Panc1 (cell line): Measurements from ENCODE around the gene TSC22D3. TPM values are rescaled to one million over a fixed set of nuclear protein-coding genes. Genes with fewer than 3 reads are reported as not detected.

ENCODE experiments used
- ATAC-seq: fragments of 200-7000 bp; cut with Tn5 transposase; 2 replicates; pipeline ENCODE4 v1.9.1; 2020; ENCODE audit warnings: mild to moderate bottlenecking, moderate library complexity
- BruUV-seq: library from RNA; stranded (reverse); fragments of 400-500 nt; replicated peaks from 2 replicates; lab custom pipeline; 2021; lab: Mats Ljungman, UMichigan
- CTCF ChIA-PET: fragments of 300-600 bp; sonication (Branson Sonifier 250); formaldehyde crosslinking; loops from one replicate; lab custom pipeline; 2022; ENCODE audit warnings: antibody characterized with exemption; lab: Charles Lee
- POLR2A ChIA-PET: fragments of 300-600 bp; sonication (Branson Sonifier 250); formaldehyde crosslinking; loops from one replicate; lab custom pipeline; 2022; ENCODE audit warnings: antibody characterized with exemption; lab: Charles Lee
- DNase-seq: peaks from one replicate; pipeline ENCODE4 v3.0.0-alpha.2; 2010; ENCODE audit warnings: low read depth, low spot score
- H3K27ac ChIP-seq: 2 replicates; pipeline ENCODE4 v1.5.1; 2011; ENCODE audit warnings: mild to moderate bottlenecking, low read length, inconsistent platforms
- H3K27me3 ChIP-seq: fragments of 200-500 bp; sonication (Bioruptor generic); 2 replicates; pipeline ENCODE4 v1.6.0; 2014; ENCODE audit warnings: low read length, inconsistent platforms; ENCODE audit not compliant: control insufficient read depth, insufficient read depth
- H3K36me3 ChIP-seq: fragments of 200-500 bp; sonication (Bioruptor generic); 2 replicates; pipeline ENCODE4 v1.5.1; 2014; ENCODE audit warnings: inconsistent platforms, mild to moderate bottlenecking, low read length, moderate library complexity; ENCODE audit not compliant: control insufficient read depth, insufficient read depth
- H3K4me1 ChIP-seq: 2 replicates; pipeline ENCODE4 v1.5.1; 2011; ENCODE audit warnings: inconsistent platforms, mild to moderate bottlenecking, low read length, moderate library complexity; ENCODE audit not compliant: control insufficient read depth, insufficient read depth
- H3K4me3 ChIP-seq, 2 experiments: 2 replicates each; pipeline ENCODE4 v1.5.1; 2011 to 2012; ENCODE audit warnings: low read depth in 2 of 2, low read length in 2 of 2, mild to moderate bottlenecking in 2 of 2, inconsistent platforms in 1 of 2, moderate library complexity in 1 of 2
- H3K9me3 ChIP-seq: fragments of 200-500 bp; sonication (Bioruptor generic); 2 replicates; pipeline ENCODE4 v1.5.1; 2014; ENCODE audit warnings: low read depth, mild to moderate bottlenecking, inconsistent platforms, low read length, moderate library complexity; ENCODE audit not compliant: control insufficient read depth, insufficient read depth
- POLR2AphosphoS5 ChIP-seq: IDR thresholded peaks from 2 replicates; pipeline ENCODE4 v1.6.1; 2012; ENCODE audit warnings: mild to moderate bottlenecking, low read depth, low read length, moderate library complexity
- SIN3A ChIP-seq: IDR thresholded peaks from 2 replicates; pipeline ENCODE4 v1.6.1; 2012; ENCODE audit warnings: low read depth, mild to moderate bottlenecking, low read length, moderate library complexity, borderline replicate concordance; ENCODE audit not compliant: insufficient read depth
- TCF7L2 ChIP-seq: IDR thresholded peaks from 2 replicates; pipeline ENCODE4 v1.6.1; 2011; ENCODE audit warnings: mild to moderate bottlenecking, low read depth, low read length, inconsistent platforms
- in situ Hi-C: cut with HindIII; loops from 2 replicates; pipeline ENCODE4 v1.10.0; 2016; ENCODE audit warnings: low sequenced_read_pairs, low pct_unique_long_range_greater_than_20kb
- intact Hi-C: fragments of 100-400 bp; cut with micrococcal nuclease; formaldehyde crosslinking; loops from one replicate; pipeline ENCODE4 v1.10.0; 2022; ENCODE audit not compliant: unreplicated experiment
- total RNA-seq: library from RNA; stranded (reverse); gene quantifications from one replicate; pipeline ENCODE4 v1.2.1, GENCODE V29; 2021; ENCODE audit not compliant: unreplicated experiment
- TF ChIP-seq, protein P1 (sequence below), 2 experiments: IDR thresholded peaks; 2 replicates each; pipeline ENCODE4 v1.6.1; 2011 to 2012; ENCODE audit warnings: low read depth in 2 of 2, control low read depth in 1 of 2, low read length in 1 of 2, mild to moderate bottlenecking in 1 of 2, moderate library complexity in 1 of 2; ENCODE audit not compliant: insufficient read depth in 1 of 2
- TF ChIP-seq, protein P2 (sequence below): fragments of 450-650 bp; IDR thresholded peaks from 2 replicates; pipeline ENCODE4 v1.5.1; 2017; ENCODE audit warnings: mild to moderate bottlenecking

Gene TSC22D3
- total RNA-seq, 1 experiment from 2014 or later = 7.2 TPM

DNA sequence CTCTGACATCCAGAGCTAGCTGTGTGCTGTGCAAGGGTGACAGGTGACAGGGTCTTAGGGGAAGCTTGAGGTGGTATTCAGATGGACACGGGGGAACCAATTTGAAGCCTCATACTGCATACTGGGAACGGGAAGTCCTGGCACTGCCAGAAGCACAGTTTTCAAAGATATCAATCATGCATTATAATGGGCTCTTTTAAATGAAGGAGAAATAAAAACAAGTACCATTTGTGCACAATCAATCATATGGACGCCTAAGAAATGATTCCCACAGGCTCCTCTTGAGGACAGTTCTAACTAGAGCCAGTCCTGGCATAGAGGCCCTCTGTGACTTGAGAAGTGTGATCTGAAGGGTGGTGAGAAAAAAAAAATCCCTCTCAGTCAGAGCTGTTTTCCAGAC, 50.9 kb downstream of the TSC22D3 start:
- Histone ChIP-seq H3K4me3 (no peak overlapping the region), H3K36me3 (no peaks in the 10 kb centered on the region), H3K9me3 (no peaks in the 10 kb centered on the region), H3K27me3 (no peaks in the 10 kb centered on the region), H3K4me1 (peaks cover 8% of the 10 kb centered on the region; the same call in 1 of the 2 replicates), H3K27ac (no peak overlapping the region)
- in situ Hi-C loops = no loop called here
- intact Hi-C loops = no loop called here
- TF ChIP-seq, protein P1, sequence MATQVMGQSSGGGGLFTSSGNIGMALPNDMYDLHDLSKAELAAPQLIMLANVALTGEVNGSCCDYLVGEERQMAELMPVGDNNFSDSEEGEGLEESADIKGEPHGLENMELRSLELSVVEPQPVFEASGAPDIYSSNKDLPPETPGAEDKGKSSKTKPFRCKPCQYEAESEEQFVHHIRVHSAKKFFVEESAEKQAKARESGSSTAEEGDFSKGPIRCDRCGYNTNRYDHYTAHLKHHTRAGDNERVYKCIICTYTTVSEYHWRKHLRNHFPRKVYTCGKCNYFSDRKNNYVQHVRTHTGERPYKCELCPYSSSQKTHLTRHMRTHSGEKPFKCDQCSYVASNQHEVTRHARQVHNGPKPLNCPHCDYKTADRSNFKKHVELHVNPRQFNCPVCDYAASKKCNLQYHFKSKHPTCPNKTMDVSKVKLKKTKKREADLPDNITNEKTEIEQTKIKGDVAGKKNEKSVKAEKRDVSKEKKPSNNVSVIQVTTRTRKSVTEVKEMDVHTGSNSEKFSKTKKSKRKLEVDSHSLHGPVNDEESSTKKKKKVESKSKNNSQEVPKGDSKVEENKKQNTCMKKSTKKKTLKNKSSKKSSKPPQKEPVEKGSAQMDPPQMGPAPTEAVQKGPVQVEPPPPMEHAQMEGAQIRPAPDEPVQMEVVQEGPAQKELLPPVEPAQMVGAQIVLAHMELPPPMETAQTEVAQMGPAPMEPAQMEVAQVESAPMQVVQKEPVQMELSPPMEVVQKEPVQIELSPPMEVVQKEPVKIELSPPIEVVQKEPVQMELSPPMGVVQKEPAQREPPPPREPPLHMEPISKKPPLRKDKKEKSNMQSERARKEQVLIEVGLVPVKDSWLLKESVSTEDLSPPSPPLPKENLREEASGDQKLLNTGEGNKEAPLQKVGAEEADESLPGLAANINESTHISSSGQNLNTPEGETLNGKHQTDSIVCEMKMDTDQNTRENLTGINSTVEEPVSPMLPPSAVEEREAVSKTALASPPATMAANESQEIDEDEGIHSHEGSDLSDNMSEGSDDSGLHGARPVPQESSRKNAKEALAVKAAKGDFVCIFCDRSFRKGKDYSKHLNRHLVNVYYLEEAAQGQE (IDR thresholded peaks at IDR 0.05; ENCODE audit: insufficient read depth in 1 of 2, low read depth in 2 of 2, low read length in 1 of 2) = no peak
- no peak for ATAC-seq
- CTCF ChIA-PET = no interaction called here
- POLR2A ChIA-PET = no interaction called here
- no TSS peak for BruUV-seq
- no peak for DNase-seq

DNA sequence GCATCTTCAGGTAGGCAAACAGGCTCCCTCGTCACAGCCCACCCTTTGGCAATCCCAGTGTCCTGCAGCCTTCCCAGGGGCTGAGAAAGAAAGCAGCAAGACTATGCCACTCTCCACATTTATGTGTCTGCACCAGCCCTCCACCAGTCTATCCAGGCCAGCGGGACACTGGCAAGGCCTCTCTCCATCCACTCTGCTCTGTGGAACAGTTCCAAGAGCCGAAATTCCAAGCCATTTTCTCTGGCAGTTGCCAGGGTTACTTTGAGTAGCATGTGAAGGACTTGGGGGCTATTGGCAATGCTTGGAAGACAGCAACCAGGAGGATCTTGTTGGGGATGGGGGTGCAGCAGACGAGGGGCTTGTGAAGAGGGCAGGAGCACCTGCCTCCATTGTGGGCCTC, 52.1 kb downstream of the TSC22D3 start:
- TF ChIP-seq, protein P1 (IDR thresholded peaks at IDR 0.05; ENCODE audit: insufficient read depth in 1 of 2, low read depth in 2 of 2, low read length in 1 of 2) = no peak
- TF ChIP-seq, protein P2, sequence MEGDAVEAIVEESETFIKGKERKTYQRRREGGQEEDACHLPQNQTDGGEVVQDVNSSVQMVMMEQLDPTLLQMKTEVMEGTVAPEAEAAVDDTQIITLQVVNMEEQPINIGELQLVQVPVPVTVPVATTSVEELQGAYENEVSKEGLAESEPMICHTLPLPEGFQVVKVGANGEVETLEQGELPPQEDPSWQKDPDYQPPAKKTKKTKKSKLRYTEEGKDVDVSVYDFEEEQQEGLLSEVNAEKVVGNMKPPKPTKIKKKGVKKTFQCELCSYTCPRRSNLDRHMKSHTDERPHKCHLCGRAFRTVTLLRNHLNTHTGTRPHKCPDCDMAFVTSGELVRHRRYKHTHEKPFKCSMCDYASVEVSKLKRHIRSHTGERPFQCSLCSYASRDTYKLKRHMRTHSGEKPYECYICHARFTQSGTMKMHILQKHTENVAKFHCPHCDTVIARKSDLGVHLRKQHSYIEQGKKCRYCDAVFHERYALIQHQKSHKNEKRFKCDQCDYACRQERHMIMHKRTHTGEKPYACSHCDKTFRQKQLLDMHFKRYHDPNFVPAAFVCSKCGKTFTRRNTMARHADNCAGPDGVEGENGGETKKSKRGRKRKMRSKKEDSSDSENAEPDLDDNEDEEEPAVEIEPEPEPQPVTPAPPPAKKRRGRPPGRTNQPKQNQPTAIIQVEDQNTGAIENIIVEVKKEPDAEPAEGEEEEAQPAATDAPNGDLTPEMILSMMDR = no peak
- TF ChIP-seq POLR2AphosphoS5 (no peak), SIN3A (no peak), TCF7L2 (no peak)
- CTCF ChIA-PET = no interaction called here
- no peaks in the 10 kb centered on the region for H3K36me3 ChIP-seq
- peaks cover 8% of the 10 kb centered on the region; the same call in 1 of the 2 replicates for H3K4me1 ChIP-seq
- POLR2A ChIA-PET = no interaction called here
- H3K4me3 ChIP-seq = no peak overlapping the region
- intact Hi-C loops = no loop called here
- no peak for ATAC-seq
- H3K27ac ChIP-seq = no peak overlapping the region
- H3K9me3 ChIP-seq = no peaks in the 10 kb centered on the region
- no peak for DNase-seq
- in situ Hi-C loops = no loop called here
- BruUV-seq = no TSS peak
- H3K27me3 ChIP-seq = no peaks in the 10 kb centered on the region
